ENCODE results near the gene PACSIN1. TPM values are rescaled to one million over a fixed set of nuclear protein-coding genes. Genes with fewer than 3 reads are reported as not detected.
A peak's percentile ranks its signal among the peaks of the same experiment; 100 is the strongest.

PACSIN1 gene
- total and polyA plus RNA-seq, 9 donors, result 0.08 to 0.55 (median 0.45) TPM; not detected in 2

GRCh38 chr6:34544052-34544604 lies 78.3 kb downstream of the PACSIN1 start:
- TF ChIP-seq EP300 (IDR thresholded peaks at IDR 0.05) (no peak), POLR2A (IDR thresholded peaks at IDR 0.05) (no peak)
- intact Hi-C loops (cut with DNase I), result no loop called here
- H3K36me3 ChIP-seq, result no peaks in the 10 kb centered on the region
- H3K27ac ChIP-seq, result no peak overlapping the region
- H3K4me1 ChIP-seq (ENCODE audit: insufficient read depth), result no peaks in the 10 kb centered on the region
- no peaks in the 10 kb centered on the region for H3K9me3 ChIP-seq
- 89 to 95% (median 92%) methylated on average over 12 to 27 of the region's 27 CpGs for WGBS, 3 donors
- no peaks in the 10 kb centered on the region for H3K27me3 ChIP-seq
- DNase-seq, result no peak
- H3K4me3 ChIP-seq, result no peak overlapping the region

- Histone ChIP-seq H3K4me3 (no peak overlapping the region), H3K36me3 (no peaks in the 10 kb centered on the region), H3K4me1 (ENCODE audit: insufficient read depth) (no peaks in the 10 kb centered on the region), H3K9me3 (no peaks in the 10 kb centered on the region), H3K27ac (no peak overlapping the region), H3K27me3 (no peaks in the 10 kb centered on the region)
- TF ChIP-seq CTCF (IDR thresholded peaks at IDR 0.05) (no peak), EP300 (IDR thresholded peaks at IDR 0.05) (no peak), POLR2A (IDR thresholded peaks at IDR 0.05) (no peak)
- WGBS, 3 donors, result 76 to 81% (median 80%) methylated on average over 13 of the region's 13 CpGs
- intact Hi-C loops (cut with DNase I), result no loop called here
- no peak for DNase-seq
Measured at GRCh38 chr6:34544776-34545471, 79.0 kb downstream of the PACSIN1 start.

- Histone ChIP-seq H3K27me3 (no peaks in the 10 kb centered on the region), H3K4me3 (no peak overlapping the region), H3K36me3 (no peaks in the 10 kb centered on the region)
Measured at GRCh38 chr6:34546551-34547321, 80.9 kb downstream of the PACSIN1 start.

GRCh38 chr6:34547701-34548644 lies 82.1 kb downstream of the PACSIN1 start:
- TF ChIP-seq CTCF (IDR thresholded peaks at IDR 0.05) (no peak), POLR2A (IDR thresholded peaks at IDR 0.05) (no peak), EP300 (IDR thresholded peaks at IDR 0.05) (no peak)
- no peak overlapping the region for H3K4me3 ChIP-seq

More at GRCh38 chr6:34546551-34547321, 80.9 kb downstream of the PACSIN1 start:
- intact Hi-C loops (cut with DNase I), result no loop called here
- Histone ChIP-seq H3K27ac (no peak overlapping the region), H3K9me3 (no peaks in the 10 kb centered on the region), H3K4me1 (ENCODE audit: insufficient read depth) (no peaks in the 10 kb centered on the region)
- peak; percentile 42 to 70 (median 54) for DNase-seq
- TF ChIP-seq POLR2A (IDR thresholded peaks at IDR 0.05) (no peak), EP300 (IDR thresholded peaks at IDR 0.05) (no peak), CTCF (IDR thresholded peaks at IDR 0.05) (no peak)
- 32 to 37% (median 34%) methylated on average over 11 of the region's 11 CpGs for WGBS, 3 donors

More at GRCh38 chr6:34547701-34548644, 82.1 kb downstream of the PACSIN1 start:
- Histone ChIP-seq H3K27me3 (no peaks in the 10 kb centered on the region), H3K9me3 (no peaks in the 10 kb centered on the region), H3K4me1 (ENCODE audit: insufficient read depth) (no peaks in the 10 kb centered on the region), H3K36me3 (no peaks in the 10 kb centered on the region), H3K27ac (no peak overlapping the region)
- no peak for DNase-seq
- WGBS, 3 donors, result 88 to 92% (median 91%) methylated on average over 11 of the region's 11 CpGs
- intact Hi-C loops (cut with DNase I), result no loop called here
